BLaER1 (cell line): ENCODE measurements around the gene GABRD.

Source experiments
- H3K27ac ChIP-seq: shearing (Covaris generic); formaldehyde crosslinking; 2 replicates; pipeline ENCODE4 v1.8.1; 2022
- H3K27me3 ChIP-seq: shearing (Covaris generic); formaldehyde crosslinking; 2 replicates; pipeline ENCODE4 v1.8.1; 2022
- H3K36me3 ChIP-seq: shearing (Covaris generic); formaldehyde crosslinking; 2 replicates; pipeline ENCODE4 v1.8.1; 2022
- H3K4me1 ChIP-seq: shearing (Covaris generic); formaldehyde crosslinking; 2 replicates; pipeline ENCODE4 v1.8.1; 2022
- H3K4me2 ChIP-seq: shearing (Covaris generic); formaldehyde crosslinking; 2 replicates; pipeline ENCODE4 v1.8.1; 2022
- H3K4me3 ChIP-seq: shearing (Covaris generic); formaldehyde crosslinking; 2 replicates; pipeline ENCODE4 v1.8.1; 2022
- H3K9ac ChIP-seq: shearing (Covaris generic); formaldehyde crosslinking; 2 replicates; pipeline ENCODE4 v1.8.1; 2022
- H3K9me3 ChIP-seq: shearing (Covaris generic); formaldehyde crosslinking; 2 replicates; pipeline ENCODE4 v1.8.1; 2022
- H4K20me1 ChIP-seq: shearing (Covaris generic); formaldehyde crosslinking; 2 replicates; pipeline ENCODE4 v1.8.1; 2022
- Cebpa-rat ChIP-seq: shearing (Covaris generic); IDR thresholded peaks from 2 replicates; pipeline ENCODE4 v1.8.1; 2022

GABRD gene

DNA sequence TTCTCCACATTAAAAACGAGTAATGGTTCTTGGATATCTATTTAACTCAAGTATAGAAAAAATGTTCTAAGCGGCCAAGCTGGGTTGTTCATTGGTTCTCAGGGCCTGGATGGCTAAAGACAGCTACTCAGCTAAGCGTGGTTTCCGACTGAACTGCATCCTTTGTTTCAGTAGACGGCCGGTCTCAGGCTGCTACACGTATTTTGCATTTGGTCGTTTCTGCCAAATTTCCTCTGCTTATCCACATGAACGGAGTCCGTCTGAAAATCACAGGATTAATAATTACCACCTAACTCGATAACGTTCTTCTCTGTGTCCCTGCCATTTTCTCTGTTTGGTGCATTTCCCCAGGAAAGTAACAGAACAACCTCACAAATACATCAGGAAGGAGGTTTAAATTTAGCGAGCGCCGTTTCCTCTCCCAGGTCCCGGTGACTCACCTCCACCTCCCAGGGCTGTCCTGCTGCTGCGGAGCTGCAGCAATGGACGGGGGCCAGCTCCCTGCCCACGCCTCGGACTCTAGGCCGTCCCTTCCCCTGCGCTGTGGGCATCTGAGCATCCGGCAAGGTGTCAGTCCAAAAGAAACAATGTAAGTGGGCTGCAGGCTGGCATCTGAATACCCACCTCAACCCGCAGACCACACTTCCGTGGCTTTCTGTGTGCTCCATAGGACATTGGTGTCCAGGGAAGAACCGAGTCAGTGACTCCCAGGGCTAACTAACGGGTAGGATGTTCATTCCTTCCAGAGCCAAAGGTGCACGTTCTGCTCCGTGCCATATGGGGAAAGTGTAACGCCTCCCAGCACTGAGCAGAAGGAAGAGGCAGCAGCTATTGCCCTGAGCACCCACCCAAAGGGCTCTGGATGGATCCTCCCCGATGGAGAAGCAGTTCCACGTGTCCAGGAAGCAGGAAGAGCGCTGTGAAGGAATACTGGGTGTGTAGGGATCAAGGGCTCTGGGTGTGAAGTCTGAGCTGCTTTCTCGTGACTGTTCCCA lies 4.1 kb upstream of the GABRD start:
- no peaks in the 10 kb centered on the region for H3K9me3 ChIP-seq
- TF ChIP-seq Cebpa-rat, result no peak
- no peak overlapping the region for H3K9ac ChIP-seq
- peak overlapping the region; percentile 62 for H3K4me2 ChIP-seq
- no peaks in the 10 kb centered on the region for H3K36me3 ChIP-seq
- H3K4me1 ChIP-seq, result peaks cover 43% of the 10 kb centered on the region
- peaks cover 7% of the 10 kb centered on the region; the same call in 1 of the 2 replicates for H4K20me1 ChIP-seq
- H3K4me3 ChIP-seq, result no peak overlapping the region
- peaks cover 30% of the 10 kb centered on the region for H3K27me3 ChIP-seq
- H3K27ac ChIP-seq, result no peak overlapping the region

DNA sequence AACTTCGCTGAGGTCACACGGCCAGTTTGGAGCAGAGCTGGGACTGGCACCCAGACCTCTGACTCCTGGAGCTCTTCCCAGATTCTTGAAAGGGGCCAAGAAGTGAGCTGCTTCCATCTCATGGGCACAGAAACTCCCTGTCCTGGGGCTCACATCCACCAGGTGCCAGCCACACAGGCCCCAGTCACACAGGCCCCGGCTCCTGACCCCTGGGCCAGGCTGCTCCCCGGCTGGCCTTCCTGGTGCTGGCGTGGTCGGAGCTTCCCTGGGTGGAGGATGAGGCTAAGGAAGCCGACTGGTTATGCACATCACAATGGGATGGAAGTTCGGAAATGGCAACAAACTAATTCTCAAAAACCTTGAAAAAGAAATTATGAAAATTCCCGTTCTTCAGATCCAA lies 3.0 kb upstream of the GABRD start:
- no peak for TF ChIP-seq Cebpa-rat

DNA sequence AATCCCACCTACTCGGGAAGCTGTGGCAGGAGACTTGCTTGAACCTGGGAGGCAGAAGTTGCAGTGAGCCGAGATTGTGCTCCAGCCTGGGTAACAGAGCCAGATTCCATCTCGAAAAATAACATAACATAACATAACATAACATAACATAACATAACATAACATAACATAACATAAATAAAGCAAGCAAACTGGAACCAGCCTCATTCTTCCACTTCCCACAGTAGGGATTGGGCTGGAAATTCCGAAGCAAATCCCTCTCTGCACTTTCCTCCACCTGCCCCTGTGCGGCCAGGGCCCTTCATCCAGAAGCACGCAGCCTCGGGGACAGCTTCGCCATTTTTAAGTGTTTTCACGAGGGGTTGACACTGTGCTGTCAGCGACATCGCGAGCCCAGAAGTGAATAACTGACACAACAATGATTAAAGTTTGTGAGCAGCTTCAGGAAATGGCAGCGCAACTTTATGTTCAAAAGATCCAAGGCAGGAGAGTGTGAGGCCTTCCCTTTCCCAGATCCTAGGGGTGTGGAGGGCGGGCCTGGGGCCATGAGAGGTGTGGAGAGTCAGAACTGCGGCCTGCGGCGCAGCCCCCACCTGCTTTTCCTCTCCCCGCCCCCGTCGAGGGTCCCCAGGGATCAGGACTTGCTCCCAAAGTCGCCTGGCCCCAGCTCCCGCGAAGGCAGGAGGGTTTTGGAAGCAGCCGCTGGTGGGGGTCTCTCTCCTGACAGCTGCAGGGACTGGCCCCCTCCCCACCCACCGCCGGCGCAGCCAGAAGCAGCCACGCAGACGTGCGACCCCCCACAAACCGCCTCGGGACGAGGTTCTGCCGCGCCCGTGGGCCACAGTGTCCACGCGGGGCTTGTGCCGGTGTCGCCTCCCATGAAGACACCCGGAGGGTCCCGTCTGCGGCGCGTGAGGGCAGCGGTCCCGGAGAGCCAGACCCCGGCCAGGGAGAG lies 651 bp upstream of the GABRD start:
- Histone ChIP-seq H3K4me1 (peaks cover 68% of the 10 kb centered on the region), H3K27ac (no peak overlapping the region), H3K9me3 (no peaks in the 10 kb centered on the region), H3K36me3 (no peaks in the 10 kb centered on the region), H3K9ac (no peak overlapping the region), H3K4me3 (no peak overlapping the region), H3K4me2 (peak overlapping the region; percentile 73), H4K20me1 (peaks cover 11% of the 10 kb centered on the region; the same call in 1 of the 2 replicates), H3K27me3 (peaks cover 62% of the 10 kb centered on the region)
- no peak for TF ChIP-seq Cebpa-rat

More for the DNA sequence above, 3.0 kb upstream of the GABRD start:
- no peaks in the 10 kb centered on the region for H3K36me3 ChIP-seq
- no peak overlapping the region for H3K9ac ChIP-seq
- no peak overlapping the region for H3K4me3 ChIP-seq
- peaks cover 41% of the 10 kb centered on the region for H3K27me3 ChIP-seq
- no peak overlapping the region for H3K27ac ChIP-seq
- peak overlapping the region; percentile 62; the same call in 1 of the 2 replicates for H3K4me2 ChIP-seq
- peaks cover 11% of the 10 kb centered on the region; the same call in 1 of the 2 replicates for H4K20me1 ChIP-seq
- H3K4me1 ChIP-seq, result peaks cover 44% of the 10 kb centered on the region
- no peaks in the 10 kb centered on the region for H3K9me3 ChIP-seq

DNA sequence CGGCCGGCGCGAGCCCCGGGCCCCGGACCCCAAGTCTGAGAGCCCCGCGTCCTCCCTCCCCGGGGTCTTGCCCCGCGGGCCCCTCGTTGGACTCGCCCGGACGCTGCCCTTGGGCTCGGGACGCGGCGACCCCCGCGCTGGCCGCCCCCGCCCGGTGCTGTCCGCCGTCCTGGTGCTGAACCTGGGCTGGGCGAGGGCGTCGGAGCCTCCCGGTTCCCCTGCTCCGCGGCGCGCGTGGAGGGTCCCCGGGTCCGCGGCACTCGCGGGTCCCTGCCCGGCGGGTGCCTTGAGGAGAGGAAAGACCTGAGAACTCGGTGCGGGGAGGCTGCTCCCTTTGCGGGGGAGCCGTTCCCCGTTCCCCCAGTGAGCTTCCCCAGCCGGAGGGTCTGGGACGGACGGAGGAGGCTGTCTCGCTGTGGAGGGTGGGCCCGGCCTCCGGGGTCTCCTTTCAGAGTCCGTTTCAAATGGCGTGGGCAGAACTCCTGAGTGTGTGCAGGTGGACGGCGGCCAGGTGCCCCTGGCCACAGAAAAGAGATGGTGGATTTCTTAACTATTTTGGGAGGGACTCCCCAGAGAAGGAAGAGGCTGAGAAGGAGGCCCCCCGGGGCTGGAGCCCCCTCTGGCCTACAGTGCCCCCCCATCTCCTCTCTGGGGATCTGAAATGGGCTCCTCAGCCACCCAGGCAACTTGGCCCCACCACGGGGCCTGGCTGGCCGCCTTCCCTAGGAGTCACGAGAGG lies 595 bp downstream of the GABRD start:
- Histone ChIP-seq H3K9ac (peak overlapping the region; percentile 58; the same call in 1 of the 2 replicates), H3K36me3 (no peaks in the 10 kb centered on the region), H4K20me1 (peaks cover 11% of the 10 kb centered on the region; the same call in 1 of the 2 replicates), H3K27me3 (peaks cover 60% of the 10 kb centered on the region), H3K4me3 (peak overlapping the region; percentile 65), H3K27ac (no peak overlapping the region), H3K4me1 (peaks cover 74% of the 10 kb centered on the region), H3K4me2 (peak overlapping the region; percentile 99), H3K9me3 (no peaks in the 10 kb centered on the region)
- TF ChIP-seq Cebpa-rat, result no peak

DNA sequence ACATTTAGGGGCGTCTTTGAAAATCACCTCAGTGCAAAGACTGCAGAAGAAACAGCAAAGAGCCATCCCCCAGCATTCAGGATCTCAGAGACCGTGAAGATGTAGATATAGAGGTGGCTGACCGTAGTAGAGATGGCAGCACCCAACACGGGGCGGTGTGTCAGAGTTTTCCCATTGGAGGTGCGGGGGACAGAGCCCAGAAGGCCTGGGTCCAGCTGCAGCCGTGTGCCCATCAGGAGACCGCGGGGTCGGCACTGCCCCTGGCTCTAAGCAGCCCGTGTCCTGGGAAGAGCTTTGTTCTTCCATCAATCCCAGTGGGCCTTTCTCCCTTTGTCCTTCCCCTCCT lies 1.1 kb downstream of the GABRD start:
- Histone ChIP-seq H3K36me3 (no peaks in the 10 kb centered on the region), H4K20me1 (peaks cover 11% of the 10 kb centered on the region; the same call in 1 of the 2 replicates), H3K4me2 (peak overlapping the region; percentile 99), H3K4me1 (peaks cover 74% of the 10 kb centered on the region), H3K9me3 (no peaks in the 10 kb centered on the region), H3K4me3 (peak overlapping the region; percentile 65; the same call in 1 of the 2 replicates), H3K27ac (no peak overlapping the region), H3K9ac (no peak overlapping the region), H3K27me3 (peaks cover 60% of the 10 kb centered on the region)
- no peak for TF ChIP-seq Cebpa-rat

DNA sequence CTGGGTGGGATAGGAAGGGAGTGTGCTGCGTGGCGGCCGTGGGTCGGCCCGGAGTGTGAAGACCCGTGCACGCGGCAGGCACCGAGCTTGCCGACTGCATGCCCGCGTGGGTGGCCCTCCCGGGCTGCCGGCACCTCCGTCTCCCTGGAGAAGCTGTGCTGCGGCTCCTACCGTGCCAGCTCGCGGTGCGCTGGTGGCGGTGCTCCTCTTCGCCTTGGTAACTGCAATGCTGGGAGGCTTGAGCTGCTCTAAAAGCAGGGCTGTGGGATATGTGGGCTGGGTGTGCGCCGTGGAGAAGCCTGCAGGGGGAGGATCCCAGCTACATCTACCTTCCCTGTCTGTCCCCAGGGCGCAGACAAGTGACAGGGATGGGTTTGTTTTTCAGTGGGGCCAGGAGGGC lies 2.4 kb downstream of the GABRD start:
- H3K27ac ChIP-seq, result no peak overlapping the region
- H3K36me3 ChIP-seq, result no peaks in the 10 kb centered on the region
- no peaks in the 10 kb centered on the region for H3K9me3 ChIP-seq
- peaks cover 11% of the 10 kb centered on the region; the same call in 1 of the 2 replicates for H4K20me1 ChIP-seq
- TF ChIP-seq Cebpa-rat, result no peak
- H3K4me2 ChIP-seq, result peak overlapping the region; percentile 99
- no peak overlapping the region for H3K9ac ChIP-seq
- peaks cover 60% of the 10 kb centered on the region for H3K27me3 ChIP-seq
- no peak overlapping the region for H3K4me3 ChIP-seq
- peaks cover 78% of the 10 kb centered on the region for H3K4me1 ChIP-seq

DNA sequence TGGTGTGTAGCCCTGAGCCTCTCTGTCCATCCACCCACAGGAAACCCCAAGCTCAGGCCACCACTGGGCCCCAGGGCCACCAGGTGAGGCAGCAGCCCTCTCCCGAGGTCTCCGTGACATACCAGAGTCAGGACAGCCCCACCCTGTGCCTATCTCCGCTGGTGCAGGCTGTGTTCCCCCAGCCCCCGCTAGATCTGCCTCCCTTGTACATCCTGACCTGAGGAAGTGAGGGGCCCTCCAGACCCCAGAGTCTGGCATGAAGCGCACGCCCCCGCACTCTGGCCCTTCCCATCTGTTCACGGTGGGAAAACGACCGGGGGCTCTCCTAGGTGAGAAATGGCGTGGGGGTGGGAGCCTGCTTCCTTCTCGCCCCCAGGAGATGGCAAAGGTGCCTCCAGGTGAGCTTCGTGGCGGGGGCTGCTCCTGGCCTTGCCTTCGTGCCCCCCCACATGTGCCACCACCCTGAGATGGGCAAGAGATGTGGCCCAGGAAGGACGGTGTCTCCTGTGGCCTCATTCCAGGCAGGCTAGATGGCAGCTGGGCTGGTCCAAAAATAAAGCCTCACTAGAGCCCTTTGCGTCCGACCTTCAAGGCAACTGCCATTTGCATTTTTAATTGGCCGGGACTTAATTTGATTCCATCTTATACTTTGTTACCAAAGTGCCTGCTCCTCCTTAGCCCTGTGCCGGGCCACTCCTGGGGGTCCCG lies 3.1 kb downstream of the GABRD start:
- Histone ChIP-seq H3K9me3 (no peaks in the 10 kb centered on the region), H4K20me1 (peaks cover 11% of the 10 kb centered on the region; the same call in 1 of the 2 replicates), H3K4me1 (peaks cover 85% of the 10 kb centered on the region), H3K4me2 (peak overlapping the region; percentile 99), H3K27ac (no peak overlapping the region), H3K4me3 (no peak overlapping the region), H3K27me3 (peaks cover 59% of the 10 kb centered on the region), H3K9ac (no peak overlapping the region), H3K36me3 (no peaks in the 10 kb centered on the region)
- TF ChIP-seq Cebpa-rat, result no peak

DNA sequence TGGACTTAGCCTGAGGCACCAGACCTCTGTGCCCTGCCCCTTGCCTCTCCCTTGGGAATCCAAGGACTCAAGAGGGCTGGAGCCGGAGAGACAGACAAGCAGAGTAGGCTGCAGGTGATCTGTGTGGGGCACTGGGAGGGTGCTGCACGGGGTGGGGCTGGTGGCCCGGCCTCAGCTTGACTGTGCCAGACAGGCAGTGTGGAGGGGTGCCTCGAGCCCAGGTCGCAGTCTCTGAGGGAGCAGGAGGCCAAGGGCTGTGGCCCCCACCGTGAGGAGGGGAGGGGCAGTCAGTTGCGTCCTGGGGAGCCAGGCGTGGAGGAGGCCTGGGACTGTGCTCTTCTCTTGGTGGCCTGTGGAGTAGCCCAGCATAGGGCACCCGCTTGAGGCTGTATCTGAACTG lies 4.0 kb downstream of the GABRD start:
- H3K9ac ChIP-seq, result no peak overlapping the region
- no peak for TF ChIP-seq Cebpa-rat
- H3K4me2 ChIP-seq, result peak overlapping the region; percentile 99
- no peak overlapping the region for H3K4me3 ChIP-seq
- H3K9me3 ChIP-seq, result no peaks in the 10 kb centered on the region
- no peak overlapping the region for H3K27ac ChIP-seq
- peaks cover 49% of the 10 kb centered on the region for H3K27me3 ChIP-seq
- peaks cover 11% of the 10 kb centered on the region; the same call in 1 of the 2 replicates for H4K20me1 ChIP-seq
- H3K4me1 ChIP-seq, result peaks cover 93% of the 10 kb centered on the region
- no peaks in the 10 kb centered on the region for H3K36me3 ChIP-seq
